Activated gamma-delta T cell (primary cell): ENCODE measurements around the gene KRTCAP2.
"Not testable (repeated sequence)": the region's sequence is repeated elsewhere in the genome, so short reads cannot be mapped to it uniquely, and the experiment has no call there.

Source experiments
- DNase-seq: peaks from one replicate; lab custom pipeline; 2025; lab: John Stamatoyannopoulos, UW

Gene KRTCAP2

GRCh38 chr1:155199792-155200191, 26.7 kb upstream of the KRTCAP2 start:
- no peak for DNase-seq

GRCh38 chr1:155198547-155198906, 25.4 kb upstream of the KRTCAP2 start:
- DNase-seq, result no peak

GRCh38 chr1:155197901-155198546, 24.9 kb upstream of the KRTCAP2 start:
- no peak for DNase-seq

GRCh38 chr1:155196893-155197638, 24.0 kb upstream of the KRTCAP2 start:
- no peak for DNase-seq

- DNase-seq, result no peak
Observed at GRCh38 chr1:155196103-155196892, 23.2 kb upstream of the KRTCAP2 start.

- no peak for DNase-seq
Observed at GRCh38 chr1:155195201-155196102, 22.3 kb upstream of the KRTCAP2 start.

- DNase-seq, result not testable (repeated sequence)
Observed at GRCh38 chr1:155193991-155194240, 20.8 kb upstream of the KRTCAP2 start.

- peak; percentile 35 for DNase-seq
Observed at GRCh38 chr1:155193275-155193990, 20.3 kb upstream of the KRTCAP2 start.

GRCh38 chr1:155192346-155193274, 19.5 kb upstream of the KRTCAP2 start:
- no peak for DNase-seq

- no peak for DNase-seq
Observed at GRCh38 chr1:155191904-155192303, 18.8 kb upstream of the KRTCAP2 start.

- DNase-seq, result not testable (repeated sequence)
Observed at GRCh38 chr1:155189926-155190325, 16.8 kb upstream of the KRTCAP2 start.

GRCh38 chr1:155188268-155188667, 15.2 kb upstream of the KRTCAP2 start:
- DNase-seq, result no peak

- no peak for DNase-seq
Observed at GRCh38 chr1:155187456-155187891, 14.4 kb upstream of the KRTCAP2 start.

- no peak for DNase-seq
Observed at GRCh38 chr1:155186794-155187455, 13.8 kb upstream of the KRTCAP2 start.

GRCh38 chr1:155186067-155186793, 13.1 kb upstream of the KRTCAP2 start:
- no peak for DNase-seq

GRCh38 chr1:155185783-155186066, 12.6 kb upstream of the KRTCAP2 start:
- no peak for DNase-seq

- no peak for DNase-seq
Observed at GRCh38 chr1:155184835-155185782, 12.0 kb upstream of the KRTCAP2 start.

- DNase-seq, result no peak
Observed at GRCh38 chr1:155184351-155184811, 11.3 kb upstream of the KRTCAP2 start.
